Ovary (tissue), 3 donors: ENCODE measurements around the gene PGA3.

Experiments
- POLR2A ChIP-seq: fragments of 450-650 bp; IDR thresholded peaks from one replicate; pipeline ENCODE4 v1.6.1; 2017; ENCODE audit warnings: antibody characterized with exemption, mild to moderate bottlenecking, moderate library complexity
- TF ChIP-seq, protein P1 (sequence below), 3 donors: fragments of 450-650 bp in 2 of 3; fragments of 200-600 bp in 1 of 3; IDR thresholded peaks; one replicate each; pipeline versions ENCODE4 v1.5.1 to v1.8.0; 2016 to 2022; ENCODE audit warnings: antibody characterized with exemption in 3 of 3, mild to moderate bottlenecking in 1 of 3
- donor health status: DM: no; HTN: no; CAD: no.

- TF ChIP-seq, protein P1, sequence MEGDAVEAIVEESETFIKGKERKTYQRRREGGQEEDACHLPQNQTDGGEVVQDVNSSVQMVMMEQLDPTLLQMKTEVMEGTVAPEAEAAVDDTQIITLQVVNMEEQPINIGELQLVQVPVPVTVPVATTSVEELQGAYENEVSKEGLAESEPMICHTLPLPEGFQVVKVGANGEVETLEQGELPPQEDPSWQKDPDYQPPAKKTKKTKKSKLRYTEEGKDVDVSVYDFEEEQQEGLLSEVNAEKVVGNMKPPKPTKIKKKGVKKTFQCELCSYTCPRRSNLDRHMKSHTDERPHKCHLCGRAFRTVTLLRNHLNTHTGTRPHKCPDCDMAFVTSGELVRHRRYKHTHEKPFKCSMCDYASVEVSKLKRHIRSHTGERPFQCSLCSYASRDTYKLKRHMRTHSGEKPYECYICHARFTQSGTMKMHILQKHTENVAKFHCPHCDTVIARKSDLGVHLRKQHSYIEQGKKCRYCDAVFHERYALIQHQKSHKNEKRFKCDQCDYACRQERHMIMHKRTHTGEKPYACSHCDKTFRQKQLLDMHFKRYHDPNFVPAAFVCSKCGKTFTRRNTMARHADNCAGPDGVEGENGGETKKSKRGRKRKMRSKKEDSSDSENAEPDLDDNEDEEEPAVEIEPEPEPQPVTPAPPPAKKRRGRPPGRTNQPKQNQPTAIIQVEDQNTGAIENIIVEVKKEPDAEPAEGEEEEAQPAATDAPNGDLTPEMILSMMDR (IDR thresholded peaks at IDR 0.05): no peak
- TF ChIP-seq POLR2A: no peak
Measured at GRCh38 chr11:61164606-61165424, 38.5 kb upstream of the PGA3 start.
